ENCODE results near the gene RBBP5.

GRCh38 chr1:205170532-205171269 lies 48.9 kb upstream of the RBBP5 start:
- TF ChIP-seq, protein P1, sequence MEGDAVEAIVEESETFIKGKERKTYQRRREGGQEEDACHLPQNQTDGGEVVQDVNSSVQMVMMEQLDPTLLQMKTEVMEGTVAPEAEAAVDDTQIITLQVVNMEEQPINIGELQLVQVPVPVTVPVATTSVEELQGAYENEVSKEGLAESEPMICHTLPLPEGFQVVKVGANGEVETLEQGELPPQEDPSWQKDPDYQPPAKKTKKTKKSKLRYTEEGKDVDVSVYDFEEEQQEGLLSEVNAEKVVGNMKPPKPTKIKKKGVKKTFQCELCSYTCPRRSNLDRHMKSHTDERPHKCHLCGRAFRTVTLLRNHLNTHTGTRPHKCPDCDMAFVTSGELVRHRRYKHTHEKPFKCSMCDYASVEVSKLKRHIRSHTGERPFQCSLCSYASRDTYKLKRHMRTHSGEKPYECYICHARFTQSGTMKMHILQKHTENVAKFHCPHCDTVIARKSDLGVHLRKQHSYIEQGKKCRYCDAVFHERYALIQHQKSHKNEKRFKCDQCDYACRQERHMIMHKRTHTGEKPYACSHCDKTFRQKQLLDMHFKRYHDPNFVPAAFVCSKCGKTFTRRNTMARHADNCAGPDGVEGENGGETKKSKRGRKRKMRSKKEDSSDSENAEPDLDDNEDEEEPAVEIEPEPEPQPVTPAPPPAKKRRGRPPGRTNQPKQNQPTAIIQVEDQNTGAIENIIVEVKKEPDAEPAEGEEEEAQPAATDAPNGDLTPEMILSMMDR (IDR thresholded peaks at IDR 0.05 in 8 of 11, conservative IDR thresholded peaks at IDR 0.05 in 3 of 11), result no peak
- TF ChIP-seq POLR2A (IDR thresholded peaks at IDR 0.05), result no peak

All from spleen (tissue), 7 donors.